NCI-H1105 (cell line): ENCODE results near the gene SNAP23.
"Not testable (repeated sequence)": the region's sequence is repeated elsewhere in the genome, so short reads cannot be mapped to it uniquely, and the experiment has no call there.

ENCODE experiments used
- DNase-seq: peaks from one replicate; lab custom pipeline; 2025; lab: John Stamatoyannopoulos, UW

The SNAP23 gene

DNA sequence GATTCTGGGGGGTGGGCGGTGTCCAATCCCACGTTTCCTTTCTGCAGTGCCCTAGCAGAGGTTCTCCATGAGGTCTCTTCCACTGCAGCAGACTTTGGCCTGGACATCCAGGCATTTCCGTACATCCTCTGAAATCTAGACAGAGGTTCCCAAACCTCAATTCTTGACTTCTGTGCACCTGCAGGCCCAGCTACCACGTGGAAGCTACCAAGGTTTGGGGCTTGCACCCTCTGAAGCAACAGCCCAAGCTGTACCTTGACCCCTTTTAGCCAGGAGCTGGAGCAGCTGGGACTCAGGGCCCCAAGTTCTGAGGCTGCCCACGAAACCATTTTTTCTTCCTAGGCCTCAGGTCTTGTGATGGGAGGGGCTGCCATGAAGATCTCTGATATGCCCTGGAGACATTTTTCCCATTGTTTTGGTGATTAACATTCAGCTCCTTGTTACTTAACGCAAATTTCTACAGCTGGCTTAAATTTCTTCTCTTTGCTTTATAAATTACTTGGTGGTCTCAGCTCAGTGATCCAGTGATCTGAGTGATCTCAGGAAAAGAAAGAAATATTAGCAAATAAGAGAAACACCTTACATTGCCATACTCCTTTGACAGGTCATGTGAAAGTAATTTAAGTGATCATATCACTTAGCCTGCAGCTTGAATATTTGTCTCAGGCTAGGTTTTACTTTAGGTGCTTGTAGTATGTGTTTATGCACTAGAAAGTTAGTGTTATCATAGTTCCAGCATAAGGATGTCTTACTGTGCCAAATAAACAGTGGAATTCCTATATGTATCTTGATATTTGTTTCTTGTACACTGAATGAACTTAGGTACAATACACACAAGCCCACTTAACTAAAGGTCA is 3.0 kb downstream of the SNAP23 start:
- no peak for DNase-seq

DNA sequence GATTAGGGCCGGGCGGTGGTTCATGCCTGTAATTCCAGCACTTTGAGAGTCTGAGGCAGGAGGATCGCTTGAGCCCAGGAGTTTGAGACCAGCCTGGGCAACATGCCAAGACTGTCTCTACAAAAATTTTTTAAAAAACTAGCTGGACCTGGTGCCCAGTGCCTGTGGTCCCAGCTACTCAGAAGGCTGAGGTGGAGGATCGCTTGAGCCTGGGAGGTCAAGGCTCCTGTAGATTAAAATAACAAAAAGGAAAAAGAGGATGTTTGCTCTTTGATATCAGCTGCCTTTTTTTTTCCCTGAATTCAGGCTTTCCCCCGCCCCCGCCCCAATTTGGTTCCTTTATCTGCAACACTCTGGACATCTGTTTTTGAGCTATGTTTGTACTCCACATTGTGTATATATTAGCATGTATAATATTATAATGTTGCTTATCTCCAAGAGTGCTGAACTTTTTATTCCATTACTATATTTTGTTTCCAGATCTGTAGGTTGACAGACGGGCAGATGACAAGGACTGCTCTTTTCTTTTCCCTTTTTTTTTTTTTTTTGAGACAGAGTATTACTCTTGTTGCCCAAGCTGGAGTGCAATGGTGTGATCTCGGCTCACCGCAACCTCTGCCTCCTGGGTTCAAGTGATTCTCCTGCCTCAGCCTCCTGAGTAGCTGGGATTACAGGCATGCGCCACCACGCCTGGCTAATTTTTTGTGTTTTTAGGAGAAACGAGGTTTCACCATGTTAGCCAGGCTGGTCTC is 4.6 kb downstream of the SNAP23 start:
- DNase-seq, result no peak

DNA sequence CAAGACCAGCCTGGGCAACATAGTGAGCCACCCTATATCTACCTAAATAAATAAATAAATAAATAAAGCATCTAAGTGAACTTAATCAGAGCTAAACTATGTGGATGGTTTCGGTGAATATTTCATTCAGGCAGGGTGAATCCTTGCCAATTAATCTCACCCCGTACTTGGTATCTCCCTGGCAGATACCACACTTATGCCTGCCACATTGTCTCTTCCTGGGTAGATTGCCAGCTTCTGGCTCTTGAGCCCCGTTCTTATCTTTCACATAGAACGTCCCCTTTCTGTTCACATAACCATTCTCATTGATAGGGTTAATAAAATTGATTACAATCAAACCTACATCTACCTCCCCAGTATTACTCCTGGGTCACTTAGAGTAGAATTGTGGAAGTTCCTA is 7.0 kb downstream of the SNAP23 start:
- no peak for DNase-seq

DNA sequence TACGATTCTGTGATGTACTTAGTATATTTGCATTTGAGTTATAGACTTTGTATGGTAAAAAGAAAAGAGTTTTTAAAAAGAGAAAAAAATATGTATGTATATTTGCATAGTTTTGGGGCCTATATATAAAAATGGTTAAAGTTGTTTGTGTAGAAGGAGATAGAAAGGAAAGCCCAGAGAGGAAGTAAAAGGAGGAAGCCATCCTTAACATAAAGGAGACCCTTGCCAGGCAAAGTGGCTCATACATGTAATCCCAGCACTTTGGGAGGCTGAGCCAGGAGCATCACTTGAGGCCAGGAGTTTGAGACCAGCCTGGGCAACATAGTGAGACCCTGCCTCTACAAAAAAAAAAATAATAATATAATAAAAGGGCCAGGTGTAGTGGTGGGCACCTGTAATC is 8.4 kb downstream of the SNAP23 start:
- DNase-seq, result no peak

DNA sequence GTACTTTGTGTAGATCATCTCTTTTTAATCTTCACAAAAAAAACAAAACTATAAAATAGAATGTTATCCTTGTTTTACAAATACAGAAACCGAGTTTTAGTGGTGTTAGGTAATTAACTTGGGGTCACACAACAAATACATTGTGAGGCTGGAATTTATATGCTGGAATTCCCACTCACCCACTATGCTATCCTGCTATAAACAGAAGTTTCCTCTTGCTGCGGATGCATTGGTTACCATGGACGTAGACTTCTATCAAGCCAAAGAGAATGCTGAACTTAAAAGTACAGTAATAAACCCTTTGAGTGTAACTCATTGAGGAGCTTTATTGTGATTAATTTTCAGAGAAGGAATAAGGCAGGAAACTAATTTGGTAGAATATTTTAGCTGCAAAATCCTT is 9.2 kb downstream of the SNAP23 start:
- DNase-seq, result no peak

DNA sequence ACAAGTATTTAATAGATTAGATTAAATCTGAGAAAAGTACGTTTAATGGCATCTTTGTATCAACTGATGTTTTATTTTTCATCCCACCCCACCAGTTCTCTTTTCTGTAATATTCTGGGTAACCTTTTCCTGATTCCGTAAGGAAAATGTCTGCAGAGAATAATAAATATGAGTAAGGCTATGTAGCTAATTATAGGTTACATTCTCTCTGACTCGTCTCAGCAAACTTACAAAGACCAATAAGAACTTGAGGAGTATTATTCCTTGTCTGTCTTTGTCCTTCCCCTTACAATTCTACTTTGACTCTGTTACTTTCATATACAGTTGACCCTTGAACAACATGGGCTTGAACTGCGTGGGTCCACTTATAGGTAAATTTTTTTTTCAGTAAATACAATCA is 12.1 kb downstream of the SNAP23 start:
- DNase-seq, result no peak

DNA sequence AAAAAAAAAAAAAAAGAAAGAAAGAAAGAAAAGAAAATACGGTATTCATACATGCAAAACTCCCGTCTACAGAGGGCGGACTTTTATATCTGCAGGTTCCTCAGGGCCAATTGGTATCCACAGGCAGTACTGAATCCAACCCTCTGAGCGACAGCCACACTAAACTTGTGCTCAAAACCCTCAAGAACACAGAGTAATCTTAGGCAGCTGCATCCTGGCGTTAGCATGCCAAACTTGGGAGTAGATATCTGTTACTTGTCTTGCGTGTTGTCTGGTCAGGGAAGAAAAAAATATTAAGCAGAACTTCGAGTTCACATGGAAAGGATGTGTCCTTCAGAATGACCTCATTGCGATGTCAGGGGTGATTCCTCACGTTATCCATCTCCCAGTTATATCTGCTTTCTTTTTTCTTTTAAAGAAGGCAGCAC is 12.8 kb downstream of the SNAP23 start:
- DNase-seq, result no peak

DNA sequence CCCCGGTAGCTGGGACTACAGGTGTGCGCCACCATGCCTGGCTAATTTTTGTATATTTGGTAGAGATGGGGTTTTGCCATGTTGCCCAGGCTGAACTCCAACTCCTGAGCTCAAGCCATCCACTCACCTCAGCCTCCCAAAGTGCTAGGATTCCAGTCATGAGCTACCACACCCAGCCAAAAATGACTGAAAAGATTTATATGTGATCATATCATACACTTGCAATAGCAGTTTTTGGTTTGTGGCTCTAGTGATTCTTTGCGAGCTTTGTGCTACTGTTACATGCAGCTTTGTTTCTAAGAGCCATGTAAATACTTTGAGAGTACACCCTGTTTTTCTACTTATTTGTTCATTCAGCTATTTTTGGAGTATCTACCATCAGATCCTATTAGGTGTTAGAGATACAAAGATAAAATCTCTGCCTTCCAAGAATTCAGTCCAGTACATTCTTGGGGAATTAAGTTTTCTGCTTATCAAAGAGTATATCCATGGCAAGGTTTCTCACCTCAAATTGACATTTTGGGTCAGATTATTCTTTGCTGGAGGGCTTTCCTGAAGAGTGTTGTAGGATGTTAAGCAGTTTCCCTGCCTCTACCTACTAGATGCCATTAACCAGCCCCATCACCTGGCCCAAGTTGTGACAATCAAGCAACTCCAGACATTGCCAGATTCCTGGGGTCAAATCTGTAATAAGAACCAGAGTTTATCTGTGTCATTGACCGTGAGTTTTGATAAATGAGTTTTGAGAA is 15.0 kb downstream of the SNAP23 start:
- DNase-seq, result no peak

DNA sequence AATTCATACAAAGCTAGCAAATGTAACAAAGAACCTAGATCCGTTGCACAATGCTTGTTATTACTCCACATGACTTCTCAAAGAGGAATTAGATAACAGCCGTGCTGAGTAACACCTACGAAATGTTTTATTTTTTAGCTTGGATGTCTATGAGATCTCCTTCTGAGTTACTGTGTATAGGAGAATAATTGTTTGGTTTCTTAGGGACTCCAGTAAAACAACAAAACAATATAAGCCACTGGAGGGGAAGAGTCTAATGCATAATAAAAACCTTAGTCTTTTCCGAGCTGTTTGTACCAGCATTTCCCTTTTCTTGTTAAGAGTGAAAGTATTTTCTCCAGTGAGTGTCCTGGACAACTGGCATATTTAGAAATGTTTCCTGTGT is 15.6 kb downstream of the SNAP23 start:
- no peak for DNase-seq

DNA sequence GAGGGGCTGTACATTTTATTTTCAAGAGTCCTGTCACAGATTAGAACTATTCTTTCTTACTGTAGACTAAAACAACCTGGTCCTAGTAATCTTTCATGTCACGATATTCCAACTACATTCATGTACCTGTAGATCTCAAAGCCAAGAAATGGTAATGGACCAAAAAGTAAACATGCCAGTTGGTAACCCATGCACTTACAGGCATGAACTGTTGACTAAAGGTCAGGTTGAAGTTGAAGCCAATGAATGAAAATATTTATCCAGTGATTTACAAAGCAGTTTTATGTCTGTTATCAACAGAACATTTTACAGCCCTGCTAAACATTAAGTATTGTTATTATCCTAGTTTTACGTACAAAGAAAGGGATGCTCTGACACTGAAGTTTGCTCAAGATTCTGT is 27.9 kb downstream of the SNAP23 start:
- no peak for DNase-seq

DNA sequence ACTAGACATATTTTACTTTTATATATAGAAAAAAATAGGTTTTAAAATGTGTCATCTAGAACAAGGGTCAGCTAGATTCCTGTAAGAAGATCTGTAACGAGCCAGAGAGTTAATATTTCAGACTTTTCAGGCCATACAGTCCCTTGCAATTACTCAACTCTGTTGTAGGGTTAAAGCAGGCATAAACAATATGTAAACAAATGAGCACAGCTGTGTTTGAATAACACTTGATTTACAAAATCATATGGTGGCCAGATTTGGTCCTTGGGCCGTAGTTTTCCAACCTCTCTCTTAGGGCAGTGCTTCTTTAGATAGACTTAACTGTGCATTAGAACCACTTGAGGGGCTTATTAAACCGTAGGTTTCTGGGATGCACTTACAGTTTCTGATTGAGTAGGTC is 33.5 kb downstream of the SNAP23 start:
- no peak for DNase-seq

DNA sequence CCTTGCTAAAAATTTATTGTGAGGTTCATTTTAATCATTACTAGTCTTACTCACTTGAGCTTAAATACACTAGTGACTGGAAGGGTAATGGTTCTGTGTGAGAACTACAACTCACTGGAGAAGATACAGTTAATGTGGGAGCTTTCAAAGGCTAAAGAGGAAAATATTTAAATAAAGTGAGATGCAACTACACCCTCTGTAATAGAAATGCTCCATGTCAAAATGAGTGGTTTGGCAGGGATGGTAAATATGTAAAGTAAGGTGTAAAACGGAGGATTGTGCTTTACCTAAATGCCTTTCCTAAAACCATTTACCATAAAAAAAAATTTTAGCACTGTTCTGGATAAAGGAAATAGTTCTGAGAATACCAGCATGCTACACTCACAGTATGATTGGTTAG is 37.8 kb downstream of the SNAP23 start:
- DNase-seq, result no peak

DNA sequence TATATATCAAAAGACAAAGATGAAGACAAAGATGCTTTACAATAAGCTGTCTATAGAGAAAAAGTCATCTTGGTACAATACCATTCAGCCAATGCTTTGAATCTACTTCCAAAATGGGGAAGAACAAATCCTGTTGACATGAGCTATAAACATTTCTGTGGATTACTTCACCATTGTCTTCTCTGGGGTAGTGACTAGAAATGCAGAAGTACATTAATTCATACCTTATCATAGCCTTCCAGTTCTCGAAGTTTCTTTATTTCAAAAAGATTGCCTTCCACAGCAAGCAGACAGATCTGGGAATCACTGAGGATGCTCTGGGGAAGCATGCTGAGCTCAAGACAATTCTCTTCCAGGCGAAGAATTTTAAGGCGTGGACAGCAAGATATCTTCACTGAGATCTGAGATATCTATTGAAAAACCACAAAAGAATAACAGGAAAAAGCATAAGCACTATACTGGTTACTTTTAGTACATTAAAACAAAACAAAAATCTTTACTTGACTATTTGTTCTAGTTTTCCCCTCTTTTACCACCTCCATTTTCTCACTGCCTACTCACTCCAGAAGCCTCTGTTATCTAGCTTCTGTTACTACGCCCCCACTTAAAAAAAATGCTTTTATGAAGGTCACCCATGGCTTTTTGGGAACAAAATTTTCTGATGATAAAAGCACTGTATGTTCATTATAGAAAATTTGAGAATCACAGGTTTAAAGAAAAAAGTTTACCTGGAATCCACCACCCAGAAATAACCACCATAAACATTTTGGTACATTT is 49.6 kb downstream of the SNAP23 start:
- DNase-seq, result no peak

DNA sequence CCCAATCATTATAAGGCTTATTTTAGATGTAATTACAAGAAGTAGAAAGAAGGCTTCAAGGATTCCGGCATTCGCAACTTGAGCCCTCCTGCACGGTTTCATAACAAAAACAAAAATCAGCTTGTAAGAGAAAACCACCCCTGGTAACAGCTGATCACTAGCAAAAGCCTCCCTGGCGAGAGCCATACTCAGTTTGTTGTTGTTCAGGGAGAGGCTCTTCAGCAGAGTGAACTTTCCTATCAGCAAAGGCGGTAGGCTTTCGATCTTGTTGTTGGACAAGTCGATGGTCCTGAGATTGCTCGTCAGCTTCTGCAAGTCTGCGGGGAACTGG is 52.4 kb downstream of the SNAP23 start:
- DNase-seq, result no peak

DNA sequence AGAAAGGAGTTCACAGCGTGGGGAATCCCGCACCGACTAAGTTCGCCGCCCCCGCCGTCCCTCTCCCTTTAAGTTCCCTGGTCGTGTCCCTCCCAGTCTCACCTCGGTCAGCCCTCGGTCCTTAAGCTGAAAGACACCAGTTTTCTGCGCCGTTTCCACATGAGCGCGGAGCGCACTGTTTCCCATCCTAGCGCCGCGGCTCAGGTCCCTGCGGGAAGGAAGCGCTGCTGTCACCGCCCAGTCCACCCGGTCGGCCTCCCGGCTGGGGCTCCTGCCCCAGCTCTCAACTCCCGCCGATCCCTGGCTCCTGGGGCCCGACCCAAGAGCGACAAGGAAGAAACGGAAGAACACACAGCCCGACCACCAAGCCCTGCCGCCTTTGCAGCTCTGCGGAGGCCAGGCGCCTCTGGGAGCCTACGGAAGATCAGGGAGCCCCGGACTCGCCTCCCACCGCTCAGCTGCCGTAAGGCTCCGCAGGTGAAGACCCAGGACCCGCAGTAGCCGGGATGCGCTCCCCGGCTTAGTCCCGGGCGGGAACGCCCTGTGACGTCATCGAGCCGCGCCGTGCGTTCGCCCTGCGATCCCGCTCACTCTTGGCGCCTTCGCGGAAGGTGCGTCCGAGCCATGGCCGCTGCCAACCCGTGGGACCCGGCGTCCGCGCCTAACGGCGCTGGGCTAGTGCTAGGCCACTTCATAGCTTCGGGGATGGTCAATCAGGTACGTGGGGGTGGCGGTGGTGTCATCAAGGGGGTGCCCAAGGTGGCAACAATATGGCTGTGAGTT is 53.0 kb downstream of the SNAP23 start, which contains the start of the genes HAUS2 and LRRC57:
HAUS2 (plus strand) TSS at position 590 of the 783 bp plus-strand sequence; CDS start at position 625, 35 bp downstream.
LRRC57 (minus strand) TSS at position 545 of the 783 bp plus-strand sequence; CDS start at position 186, 359 bp downstream.
- DNase-seq, result peak; percentile 56

DNA sequence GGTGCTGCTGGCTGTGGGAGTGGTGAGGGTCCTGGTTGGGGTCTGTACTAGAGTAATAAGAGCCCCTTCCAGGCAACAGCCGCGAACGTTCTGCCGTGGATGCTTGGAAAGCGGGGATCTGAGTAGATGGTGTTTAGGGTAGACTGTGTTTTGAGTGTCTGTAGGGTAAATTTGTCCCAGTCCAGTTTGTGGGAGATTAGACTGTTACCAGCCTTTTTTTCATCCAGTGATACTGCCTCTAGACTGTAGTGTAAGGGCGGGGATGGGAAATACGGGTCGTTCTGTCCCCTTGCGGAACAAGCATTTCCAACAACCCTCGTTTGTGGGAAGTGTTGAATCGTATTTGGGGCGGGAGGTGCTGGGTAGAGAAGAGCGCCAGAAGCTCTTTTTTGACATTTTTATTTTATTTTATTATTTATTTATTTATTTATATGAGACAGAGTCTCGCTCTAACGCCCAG is 53.6 kb downstream of the SNAP23 start:
- peak; percentile 8 for DNase-seq

DNA sequence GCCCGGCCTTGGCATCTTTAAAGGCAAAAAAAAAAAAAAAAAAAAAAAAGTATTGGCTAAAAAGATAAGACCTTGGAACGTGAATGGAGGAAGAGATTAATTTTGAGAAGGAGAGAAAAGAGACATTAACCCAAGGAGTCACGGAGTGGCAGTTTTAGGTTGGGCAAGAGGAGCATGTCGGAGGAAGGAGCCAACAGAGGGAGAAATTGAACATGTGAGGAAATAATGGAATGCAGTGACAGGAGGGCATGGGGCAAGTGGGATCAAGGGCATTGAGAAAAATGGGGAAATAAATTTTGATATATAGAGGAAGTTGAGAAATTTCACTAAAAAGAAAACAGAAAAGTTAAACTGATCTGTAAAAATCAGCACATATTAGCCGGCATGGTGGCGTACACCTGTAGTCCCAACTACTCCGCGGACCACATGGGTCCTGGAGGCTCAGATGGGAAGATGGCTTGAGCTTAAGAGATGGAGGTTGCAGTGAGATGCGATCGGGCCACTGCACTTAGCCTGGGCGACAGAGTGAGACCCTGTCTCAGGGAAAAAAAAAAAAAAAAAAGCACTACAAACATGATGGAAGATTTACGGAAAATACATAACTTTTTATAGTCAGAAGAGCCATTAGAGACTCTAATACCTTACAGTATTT is 54.4 kb downstream of the SNAP23 start:
- DNase-seq, result no peak

DNA sequence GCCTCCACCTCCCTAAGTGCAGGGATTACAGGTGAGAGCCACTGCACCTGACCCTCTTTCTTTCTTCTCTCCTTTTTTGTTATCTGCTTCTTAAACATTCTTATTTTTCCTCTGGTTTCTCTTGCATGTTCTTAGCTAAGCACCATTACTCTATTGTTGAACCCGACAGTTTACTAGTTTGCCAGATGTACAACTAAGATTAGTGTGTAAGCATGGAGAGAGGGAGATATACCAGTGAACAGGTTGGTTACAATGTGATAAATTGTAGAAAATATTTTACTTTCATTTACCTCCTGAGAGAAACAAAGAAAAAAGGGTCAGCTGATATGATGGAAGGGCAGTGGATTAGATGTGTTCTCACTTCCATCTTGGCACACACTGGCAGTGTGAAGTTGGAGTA is 58.1 kb downstream of the SNAP23 start:
- DNase-seq, result no peak

DNA sequence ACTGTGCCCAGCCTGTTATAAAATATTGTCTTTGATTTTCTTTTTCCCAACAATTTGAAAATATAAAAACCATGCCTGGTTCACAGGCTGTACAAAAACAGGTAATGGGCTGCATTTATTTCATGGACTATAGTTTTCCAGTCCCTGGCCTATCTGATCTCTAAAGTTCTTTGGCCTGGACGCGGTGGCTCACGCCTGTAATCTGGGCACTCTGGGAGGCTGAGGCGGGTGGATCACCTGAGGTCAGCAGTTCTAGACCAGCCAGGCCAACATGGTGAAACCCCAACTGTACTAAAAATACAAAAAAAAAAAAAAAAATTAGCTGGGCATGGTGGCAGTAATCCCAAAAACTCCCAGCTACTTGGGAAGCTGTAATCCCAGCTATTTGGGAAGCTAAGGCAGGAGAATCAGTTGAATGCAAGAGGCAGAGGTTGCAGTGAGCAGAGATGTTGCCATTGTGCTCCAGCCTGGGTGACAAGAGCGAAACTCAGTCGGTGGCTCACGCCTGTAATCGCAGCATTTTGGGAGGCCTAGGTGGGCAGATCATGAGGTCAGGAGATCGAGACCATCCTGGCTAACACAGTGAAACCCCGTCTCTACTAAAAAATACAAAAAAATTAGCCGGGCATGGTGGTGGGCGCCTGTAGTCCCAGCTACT is 61.2 kb downstream of the SNAP23 start:
- not testable (repeated sequence) for DNase-seq

DNA sequence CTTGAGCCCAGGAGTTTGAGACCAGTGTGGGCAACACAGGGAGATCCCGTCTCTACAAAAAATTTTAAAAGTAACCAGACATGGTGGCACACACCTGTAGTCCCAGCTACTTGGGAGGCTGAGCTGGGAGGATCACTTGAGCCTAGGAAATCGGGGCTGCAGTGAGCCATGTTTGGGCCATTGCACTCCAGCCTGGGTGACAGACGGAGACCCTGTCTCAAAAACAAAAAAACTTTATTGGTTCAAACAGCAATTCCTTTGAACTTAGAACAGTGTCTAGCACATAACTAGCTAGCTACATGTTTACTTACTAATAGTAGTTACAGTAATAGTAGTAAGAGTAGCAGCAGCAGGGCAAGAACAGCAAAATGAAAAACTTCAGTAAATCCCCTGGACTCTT is 63.3 kb downstream of the SNAP23 start:
- no peak for DNase-seq
